Psoas muscle (tissue), 8 donors: ENCODE data around the gene HK1. TPM values are rescaled to one million over a fixed set of nuclear protein-coding genes. Genes with fewer than 3 reads are reported as not detected.
"Not testable (repeated sequence)": the region's sequence is repeated elsewhere in the genome, so short reads cannot be mapped to it uniquely, and the experiment has no call there.

Experiments used
- ATAC-seq, 4 donors: fragments of 200-7000 bp; cut with Tn5 transposase; one replicate each; pipeline ENCODE4 v1.9.1; 2020; ENCODE audit warnings: moderate library complexity in 3 of 4, mild to moderate bottlenecking in 2 of 4
- DNase-seq, 2 donors: peaks; one replicate each; pipeline ENCODE4 v3.0.0-alpha.2; 2020
- H3K27ac ChIP-seq: fragments of 200-600 bp; one replicate; pipeline ENCODE4 v1.8.0; 2022
- H3K27me3 ChIP-seq, 3 donors: fragments of 200-600 bp in 1 of 3; one replicate each; pipeline versions ENCODE4 v1.6.1 to v1.8.0; 2013 to 2022; ENCODE audit warnings: low read length in 2 of 3, mild to moderate bottlenecking in 2 of 3, moderate library complexity in 1 of 3; ENCODE audit not compliant: insufficient read depth in 3 of 3
- H3K36me3 ChIP-seq, 2 donors: fragments of 200-600 bp in 1 of 2; one replicate each; pipeline versions ENCODE4 v1.6.1 to v1.8.0; 2013 to 2022; ENCODE audit warnings: low read depth in 1 of 2, mild to moderate bottlenecking in 1 of 2, moderate library complexity in 1 of 2; ENCODE audit not compliant: insufficient read depth in 1 of 2
- H3K4me1 ChIP-seq: fragments of 200-600 bp; one replicate; pipeline ENCODE4 v1.8.0; 2022
- H3K4me3 ChIP-seq: fragments of 200-600 bp; one replicate; pipeline ENCODE4 v1.8.0; 2022; ENCODE audit warnings: mild to moderate bottlenecking
- H3K9me3 ChIP-seq: fragments of 200-600 bp; one replicate; pipeline ENCODE4 v1.8.0; 2022
- CTCF ChIP-seq: fragments of 200-600 bp; IDR thresholded peaks from one replicate; pipeline ENCODE4 v1.8.0; 2022; ENCODE audit warnings: antibody characterized with exemption
- WGBS, 3 donors: extraction: QIAGEN DNeasy Blood & Tissue Kit; methylation state at CpG; one replicate each; pipeline versions ENCODE4 v1.1.6 to v1.1.7; 2013; 5-methylcytosine and 5-hydroxymethylcytosine counted together
- intact Hi-C, 2 donors: fragments of 100-400 bp; cut with DNase I; formaldehyde crosslinking; loops; one replicate each; pipeline versions ENCODE4 v1.11.0 to v1.14.2; 2022
- polyA plus RNA-seq, 3 donors: library from polyadenylated mRNA; stranded (reverse); fragments of 200-250 nt; gene quantifications; one replicate each; pipeline ENCODE4 v1.2.3, GENCODE V29; 2013
- total RNA-seq, 4 donors: library from RNA; stranded (reverse); fragmentation: NEBNext Ultra II Directional in 2 of 4; extraction: Animal tissue kit (Norgen Biotek cat#: 25700) in 2 of 4; gene quantifications; one replicate each; pipeline versions ENCODE4 v1.2.1 to v1.2.4, GENCODE V29; 2021 to 2023
- donor health status: healthy with polysubstance abuse.
- donor health status: DM: no; HTN: no; CAD: no; lungs with moderate emphysema.
- donor health status: Bipolar disorder and iron deficiency.
- donor health status: healthy.
- donor health status: DM: yes; HTN: yes; CAD: no.
- donor health status: DM: no; HTN: no; CAD: no.
- donor health status: DM: no; HTN: no; CAD: no.
- donor health status: DM: yes; HTN: yes; CAD: no.

HK1 gene
- total and polyA plus RNA-seq, 7 donors: 134 to 336 (median 254) TPM

- intact Hi-C loops: loop anchor here (5.0 kb wide), 1 partner anchor 42 kb away; no protein-coding TSS in a partner anchor
- peak overlapping the region; percentile 92 for H3K27ac ChIP-seq
- DNase-seq (no peak), ATAC-seq (no peak)
- H3K9me3 ChIP-seq: no peaks in the 10 kb centered on the region
- peak overlapping the region; percentile 95 for H3K4me3 ChIP-seq
- WGBS, 3 donors: 47 to 69% (median 60%) methylated on average over 3 of the region's 3 CpGs
- TF ChIP-seq CTCF: no peak
- no peaks in the 10 kb centered on the region for H3K27me3 ChIP-seq
- peaks cover 50% of the 10 kb centered on the region for H3K4me1 ChIP-seq
- no peaks in the 10 kb centered on the region for H3K36me3 ChIP-seq
Measured at GRCh38 chr10:69320521-69320920, 42.2 kb downstream of the HK1 start.

- intact Hi-C loops: loop anchor here (5.0 kb wide), 1 partner anchor 41 kb away; no protein-coding TSS in a partner anchor
- ATAC-seq: no peak
- Histone ChIP-seq H3K27me3 (no peaks in the 10 kb centered on the region), H3K36me3 (no peaks in the 10 kb centered on the region), H3K9me3 (no peaks in the 10 kb centered on the region), H3K27ac (peak overlapping the region; percentile 92), H3K4me3 (peak overlapping the region; percentile 95), H3K4me1 (peaks cover 56% of the 10 kb centered on the region)
- 77 to 90% (median 86%) methylated on average over 10 of the region's 10 CpGs for whole genome bisulfite sequencing, 3 donors
- no peak for TF ChIP-seq CTCF
- DNase-seq: peak in 1 of 2 donors; percentile 62
Measured at GRCh38 chr10:69321039-69321715, 42.9 kb downstream of the HK1 start.

- Histone ChIP-seq H3K36me3 (no peaks in the 10 kb centered on the region), H3K27me3 (no peaks in the 10 kb centered on the region), H3K9me3 (no peaks in the 10 kb centered on the region), H3K4me3 (no peak overlapping the region), H3K4me1 (peaks cover 63% of the 10 kb centered on the region), H3K27ac (peak overlapping the region; percentile 92)
- intact Hi-C loops: loop anchor here (5.0 kb wide), 1 partner anchor 40 kb away; no protein-coding TSS in a partner anchor
- WGBS, 3 donors: 40 to 74% (median 41%) methylated on average over 5 of the region's 5 CpGs
- ATAC-seq: no peak
- DNase-seq: no peak
- no peak for TF ChIP-seq CTCF
Measured at GRCh38 chr10:69321865-69322264, 43.6 kb downstream of the HK1 start.

GRCh38 chr10:69322346-69322745 lies 44.0 kb downstream of the HK1 start:
- not testable (repeated sequence) for H3K9me3 ChIP-seq, H3K27me3 ChIP-seq, H3K27ac ChIP-seq, H3K36me3 ChIP-seq, ATAC-seq, H3K4me3 ChIP-seq, DNase-seq
- intact Hi-C loops: loop anchor here (5.0 kb wide), 1 partner anchor 40 kb away; no protein-coding TSS in a partner anchor
- WGBS, 3 donors: 91 to 97% (median 93%) methylated on average over 4 to 6 of the region's 7 CpGs
- H3K4me1 ChIP-seq: peaks cover 68% of the 10 kb centered on the region

GRCh38 chr10:69323622-69324021 lies 45.3 kb downstream of the HK1 start:
- DNase-seq (no peak), ATAC-seq (peak in 1 of 4 donors; percentile 22)
- Histone ChIP-seq H3K9me3 (no peaks in the 10 kb centered on the region), H3K27me3 (no peaks in the 10 kb centered on the region), H3K4me3 (no peak overlapping the region), H3K36me3 (no peaks in the 10 kb centered on the region), H3K27ac (peak overlapping the region; percentile 46), H3K4me1 (peaks cover 74% of the 10 kb centered on the region)
- TF ChIP-seq CTCF: no peak
- intact Hi-C loops: loop anchor here (5.0 kb wide), 1 partner anchor 39 kb away; no protein-coding TSS in a partner anchor
- 24 to 52% (median 29%) methylated on average over 2 of the region's 2 CpGs for WGBS, 3 donors
